ENCODE data around the gene CAMK1D. TPM values are rescaled to one million over a fixed set of nuclear protein-coding genes. Genes with fewer than 3 reads are reported as not detected.
A peak's percentile ranks its signal among the peaks of the same experiment; 100 is the strongest.

The CAMK1D gene
- total RNA-seq, 8 experiments from 2014 or later = 1.9 to 15.8 (median 7.4) TPM

- Histone ChIP-seq H3K4me1 (replicated peaks in 1 of 2) (peaks cover 2 to 4% of the 10 kb centered on the region in 2 donors), H3K4me3 (no peak overlapping the region), H3K27ac (no peak overlapping the region)
- in situ Hi-C loops (cut with MboI; ENCODE audit: low pct_unique_long_range_greater_than_20kb in 2 of 9, low sequenced_read_pairs in 9 of 9, unreplicated experiment in 9 of 9) = no loop called here
- ATAC-seq (replicated peaks in 6 of 8) = no peak
- 20 to 100% methylated on average over 1 of the region's 2 CpGs; no CpG with 5 or more reads in 8 of the 10 experiments for WGBS, 10 experiments
Observed at GRCh38 chr10:12401466-12401865, 52.1 kb downstream of the CAMK1D start.

- in situ Hi-C loops (cut with MboI; ENCODE audit: low pct_unique_long_range_greater_than_20kb in 2 of 9, low sequenced_read_pairs in 9 of 9, unreplicated experiment in 9 of 9) = no loop called here
- WGBS, 10 experiments = 48 to 100% (median 88%) methylated on average over 2 to 9 of the region's 9 CpGs; no CpG with 5 or more reads in 2 of the 10 experiments
- H3K4me1 ChIP-seq (replicated peaks in 1 of 2) = no peaks in the 10 kb centered on the region
Observed at GRCh38 chr10:12403119-12403518, 53.8 kb downstream of the CAMK1D start.

DNA sequence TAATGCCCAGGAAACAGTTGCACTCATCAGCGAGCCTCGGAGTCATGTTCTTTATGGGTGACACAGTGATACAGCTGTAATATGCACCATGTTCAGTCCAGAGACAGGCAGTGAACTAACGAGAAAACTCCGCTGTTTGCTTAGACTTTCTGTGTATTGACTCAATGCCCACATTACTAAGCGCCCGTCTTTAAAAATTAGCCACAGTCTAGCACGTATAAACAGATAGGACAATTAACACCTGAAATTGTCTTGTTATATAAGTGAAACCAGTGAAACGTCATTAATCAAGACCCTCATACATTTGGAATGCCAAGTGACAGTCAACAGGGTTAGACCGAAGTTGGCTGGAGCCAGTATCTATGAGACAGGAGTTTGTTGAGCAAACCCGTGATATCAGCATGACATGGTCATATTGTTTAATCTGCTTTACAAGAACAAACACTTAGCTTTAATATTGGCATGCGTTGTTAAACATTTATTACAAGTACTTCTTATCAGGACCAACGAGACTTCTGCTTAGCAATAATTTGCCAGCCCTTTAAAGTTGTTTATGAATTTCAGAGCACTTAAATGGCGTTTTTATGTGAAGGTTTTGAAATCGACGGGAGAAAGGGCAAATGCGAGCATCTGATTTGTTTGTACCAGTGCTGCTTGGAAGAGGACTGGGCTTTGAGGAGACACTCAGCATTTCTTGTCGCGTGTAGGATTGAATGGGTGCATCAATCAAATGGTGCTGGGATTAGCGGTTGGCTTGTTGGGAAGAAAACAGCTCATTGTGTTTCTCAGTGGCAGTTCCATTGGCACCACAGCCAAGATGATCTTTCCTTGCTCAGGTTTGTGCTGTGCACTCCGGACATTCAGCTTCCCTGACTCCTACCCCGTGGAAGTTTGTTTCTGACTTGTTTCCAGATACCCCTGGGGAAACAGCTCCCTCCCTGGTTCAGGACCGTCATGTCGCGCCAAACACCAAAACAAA, 56.3 kb downstream of the CAMK1D start:
- in situ Hi-C loops (cut with MboI; ENCODE audit: low pct_unique_long_range_greater_than_20kb in 2 of 9, low sequenced_read_pairs in 9 of 9, unreplicated experiment in 9 of 9) = no loop called here
- Histone ChIP-seq H3K4me3 (no peak overlapping the region), H3K4me1 (replicated peaks in 1 of 2) (no peaks in the 10 kb centered on the region), H3K27ac (no peak overlapping the region)
- peak in 2 of 8 experiments; percentile 57 to 90 for ATAC-seq (replicated peaks in 6 of 8)
- 68 to 94% (median 83%) methylated on average over 2 to 24 of the region's 24 CpGs; no CpG with 5 or more reads in 1 of the 10 experiments for WGBS, 10 experiments

More at GRCh38 chr10:12403119-12403518, 53.8 kb downstream of the CAMK1D start:
- ATAC-seq (replicated peaks in 6 of 8) = no peak
- Histone ChIP-seq H3K4me3 (no peak overlapping the region), H3K27ac (no peak overlapping the region)

- in situ Hi-C loops (cut with MboI; ENCODE audit: low pct_unique_long_range_greater_than_20kb in 2 of 9, low sequenced_read_pairs in 9 of 9, unreplicated experiment in 9 of 9) = no loop called here
- 85 to 100% (median 97%) methylated on average over 2 to 9 of the region's 9 CpGs; no CpG with 5 or more reads in 3 of the 10 experiments for WGBS, 10 experiments
- ATAC-seq (replicated peaks in 6 of 8) = no peak
- Histone ChIP-seq H3K4me3 (no peak overlapping the region), H3K27ac (no peak overlapping the region), H3K4me1 (replicated peaks in 1 of 2) (no peaks in the 10 kb centered on the region)
Observed at GRCh38 chr10:12406764-12407400, 57.5 kb downstream of the CAMK1D start.

GRCh38 chr10:12408472-12408871, 59.1 kb downstream of the CAMK1D start:
- WGBS, 10 experiments = 83 to 100% (median 94%) methylated on average over 1 to 7 of the region's 8 CpGs; no CpG with 5 or more reads in 2 of the 10 experiments

DNA sequence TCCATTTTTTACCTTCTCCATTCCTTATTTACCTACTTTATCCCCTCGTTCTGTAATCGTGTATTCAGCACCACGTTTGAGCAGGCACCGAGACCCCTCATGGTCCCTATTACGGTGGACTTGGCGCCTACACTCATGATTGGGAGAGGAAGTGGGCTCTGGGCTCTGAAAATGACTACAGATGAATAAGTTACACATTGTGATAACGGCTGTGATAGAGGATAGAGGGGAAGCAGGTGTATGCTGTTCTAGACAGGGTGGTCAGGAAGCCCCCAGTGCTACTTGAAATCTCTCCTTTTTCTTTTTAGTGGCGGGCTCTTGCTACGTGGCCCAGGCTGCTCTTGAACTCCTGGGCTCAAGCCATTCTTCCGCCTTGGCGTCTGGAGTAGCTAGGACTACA, 59.8 kb downstream of the CAMK1D start:
- in situ Hi-C loops (cut with MboI; ENCODE audit: low pct_unique_long_range_greater_than_20kb in 2 of 9, low sequenced_read_pairs in 9 of 9, unreplicated experiment in 9 of 9) = no loop called here
- WGBS, 10 experiments = 73 to 100% (median 88%) methylated on average over 2 to 11 of the region's 11 CpGs; no CpG with 5 or more reads in 1 of the 10 experiments
- Histone ChIP-seq H3K27ac (no peak overlapping the region), H3K4me3 (no peak overlapping the region), H3K4me1 (replicated peaks in 1 of 2) (no peaks in the 10 kb centered on the region)
- ATAC-seq (replicated peaks in 6 of 8) = no peak

More at GRCh38 chr10:12408472-12408871, 59.1 kb downstream of the CAMK1D start:
- no peak for ATAC-seq (replicated peaks in 6 of 8)
- no peaks in the 10 kb centered on the region for H3K4me1 ChIP-seq (replicated peaks in 1 of 2)
- no peak overlapping the region for H3K4me3 ChIP-seq
- in situ Hi-C loops (cut with MboI; ENCODE audit: low pct_unique_long_range_greater_than_20kb in 2 of 9, low sequenced_read_pairs in 9 of 9, unreplicated experiment in 9 of 9) = no loop called here
- H3K27ac ChIP-seq = no peak overlapping the region

DNA sequence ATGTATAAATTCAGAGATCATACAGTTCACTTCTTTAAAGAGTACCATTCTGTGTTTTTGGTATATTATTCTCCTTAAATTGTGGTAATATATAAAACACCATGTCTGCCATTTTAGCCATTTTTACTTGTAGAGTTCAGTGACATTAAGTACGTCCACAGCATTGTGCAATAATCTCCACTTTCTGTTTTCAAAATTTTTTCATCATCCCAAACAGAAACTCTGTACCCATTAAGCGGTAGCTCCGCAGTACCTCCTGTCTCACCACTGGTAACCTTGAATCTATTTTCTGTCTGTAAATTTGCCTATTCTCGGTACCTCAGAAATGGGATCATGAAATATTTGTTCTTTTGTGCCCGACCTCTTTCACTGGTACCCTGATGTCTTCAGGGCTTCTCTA, 60.3 kb downstream of the CAMK1D start:
- no peak overlapping the region for H3K4me3 ChIP-seq
- no peaks in the 10 kb centered on the region for H3K4me1 ChIP-seq (replicated peaks in 1 of 2)
- in situ Hi-C loops (cut with MboI; ENCODE audit: low pct_unique_long_range_greater_than_20kb in 2 of 9, low sequenced_read_pairs in 9 of 9, unreplicated experiment in 9 of 9) = no loop called here
- H3K27ac ChIP-seq = no peak overlapping the region
- 83 to 100% (median 95%) methylated on average over 1 to 5 of the region's 5 CpGs for WGBS, 10 experiments
- no peak for ATAC-seq (replicated peaks in 6 of 8)

DNA sequence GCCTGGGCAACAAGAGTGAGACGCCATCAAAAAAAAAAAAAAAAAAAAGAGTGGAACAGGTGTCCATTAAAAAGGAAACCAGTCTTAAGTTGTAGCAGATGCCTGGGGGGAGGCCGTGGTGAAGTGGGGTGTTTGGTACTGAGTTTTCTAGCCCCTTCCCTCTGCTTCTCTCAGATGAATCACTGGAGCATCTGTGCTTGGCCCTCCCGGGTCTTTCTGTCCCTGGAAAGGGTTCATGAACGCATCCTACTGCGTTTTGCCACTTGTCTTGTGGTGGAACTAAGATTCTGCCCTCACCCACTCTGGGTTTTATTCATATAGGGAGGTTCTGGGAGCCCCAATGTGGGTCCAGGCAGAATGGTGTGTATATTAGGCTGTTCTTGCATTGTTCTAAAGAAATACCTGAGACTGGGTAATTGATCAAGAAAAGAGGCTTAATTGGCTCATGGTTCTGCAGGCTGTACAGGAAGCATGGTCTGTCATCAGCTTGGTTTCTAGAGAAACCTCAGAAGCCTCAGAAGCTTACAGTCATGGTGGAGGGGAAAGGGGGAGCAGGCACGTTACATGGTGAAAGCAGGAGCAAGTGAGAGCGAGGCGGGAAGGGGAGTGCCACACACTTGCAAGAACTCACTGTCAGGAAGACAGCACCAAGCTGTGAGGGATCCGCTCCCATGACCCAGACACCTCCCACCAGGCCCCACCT, 63.5 kb downstream of the CAMK1D start:
- Histone ChIP-seq H3K27ac (no peak overlapping the region), H3K4me1 (replicated peaks in 1 of 2) (no peaks in the 10 kb centered on the region), H3K4me3 (no peak overlapping the region)
- 75 to 97% (median 82%) methylated on average over 1 to 6 of the region's 9 CpGs; no CpG with 5 or more reads in 2 of the 10 experiments for WGBS, 10 experiments
- ATAC-seq (replicated peaks in 6 of 8) = no peak
- in situ Hi-C loops (cut with MboI; ENCODE audit: low pct_unique_long_range_greater_than_20kb in 2 of 9, low sequenced_read_pairs in 9 of 9, unreplicated experiment in 9 of 9) = no loop called here

- H3K4me1 ChIP-seq (replicated peaks in 1 of 2) = no peaks in the 10 kb centered on the region
- no peak for ATAC-seq (replicated peaks in 6 of 8)
- no peak overlapping the region for H3K4me3 ChIP-seq
- in situ Hi-C loops (cut with MboI; ENCODE audit: low pct_unique_long_range_greater_than_20kb in 2 of 9, low sequenced_read_pairs in 9 of 9, unreplicated experiment in 9 of 9) = no loop called here
- WGBS, 10 experiments = 83 to 100% methylated on average over 1 of the region's 1 CpG; no CpG with 5 or more reads in 8 of the 10 experiments
- no peak overlapping the region for H3K27ac ChIP-seq
Observed at GRCh38 chr10:12413369-12413711, 64.0 kb downstream of the CAMK1D start.

- ATAC-seq (replicated peaks in 6 of 8) = peak in 3 of 8 experiments; percentile 6 to 46 (median 15)
- in situ Hi-C loops (cut with MboI; ENCODE audit: low pct_unique_long_range_greater_than_20kb in 2 of 9, low sequenced_read_pairs in 9 of 9, unreplicated experiment in 9 of 9) = no loop called here
- WGBS, 10 experiments = 3 to 96% (median 86%) methylated on average over 3 to 9 of the region's 9 CpGs
- H3K27ac ChIP-seq = no peak overlapping the region
- no peak overlapping the region for H3K4me3 ChIP-seq
- H3K4me1 ChIP-seq (replicated peaks in 1 of 2) = no peaks in the 10 kb centered on the region
Observed at GRCh38 chr10:12414278-12414989, 65.1 kb downstream of the CAMK1D start.

DNA sequence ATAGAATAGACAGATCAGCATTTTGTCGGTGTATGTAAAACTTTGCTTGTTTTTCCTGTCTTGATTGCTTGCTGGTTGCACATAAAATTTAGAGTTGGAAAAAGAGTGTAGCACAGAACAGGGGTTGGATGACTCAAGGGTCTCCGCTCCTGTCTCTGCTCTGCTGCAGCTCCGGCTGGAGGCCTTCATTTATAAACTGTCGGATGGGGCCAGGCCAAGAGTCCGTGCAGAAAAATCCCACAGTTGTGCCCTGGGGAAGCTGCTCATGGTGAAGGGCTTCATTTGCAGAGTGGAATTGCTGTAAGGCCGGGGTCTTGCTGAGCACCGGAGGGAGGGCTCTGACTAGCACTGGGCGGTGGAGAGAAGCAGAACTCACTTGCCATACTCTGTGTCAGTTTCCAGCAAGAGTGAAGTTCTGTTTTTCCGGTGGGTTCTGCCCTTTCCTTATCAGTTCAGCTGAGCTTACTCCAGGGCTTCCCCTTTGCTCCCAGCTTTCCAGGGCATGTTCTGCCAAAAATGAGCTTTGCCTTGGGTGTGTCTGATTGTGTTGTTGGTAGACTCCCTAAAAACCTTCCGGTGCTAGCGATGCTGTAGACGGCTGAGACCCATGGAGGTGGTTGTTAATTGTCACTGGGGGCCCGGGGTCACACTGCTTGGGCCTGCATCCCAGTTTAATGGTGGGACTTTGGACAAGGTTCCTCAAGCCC, 67.2 kb downstream of the CAMK1D start:
- peak in 2 of 8 experiments; percentile 45 to 88 for ATAC-seq (replicated peaks in 6 of 8)
- H3K4me1 ChIP-seq (replicated peaks in 1 of 2) = no peaks in the 10 kb centered on the region
- no peak overlapping the region for H3K27ac ChIP-seq
- in situ Hi-C loops (cut with MboI; ENCODE audit: low pct_unique_long_range_greater_than_20kb in 2 of 9, low sequenced_read_pairs in 9 of 9, unreplicated experiment in 9 of 9) = no loop called here
- 3 to 100% (median 55%) methylated on average over 1 to 9 of the region's 13 CpGs; no CpG with 5 or more reads in 2 of the 10 experiments for WGBS, 10 experiments
- no peak overlapping the region for H3K4me3 ChIP-seq

DNA sequence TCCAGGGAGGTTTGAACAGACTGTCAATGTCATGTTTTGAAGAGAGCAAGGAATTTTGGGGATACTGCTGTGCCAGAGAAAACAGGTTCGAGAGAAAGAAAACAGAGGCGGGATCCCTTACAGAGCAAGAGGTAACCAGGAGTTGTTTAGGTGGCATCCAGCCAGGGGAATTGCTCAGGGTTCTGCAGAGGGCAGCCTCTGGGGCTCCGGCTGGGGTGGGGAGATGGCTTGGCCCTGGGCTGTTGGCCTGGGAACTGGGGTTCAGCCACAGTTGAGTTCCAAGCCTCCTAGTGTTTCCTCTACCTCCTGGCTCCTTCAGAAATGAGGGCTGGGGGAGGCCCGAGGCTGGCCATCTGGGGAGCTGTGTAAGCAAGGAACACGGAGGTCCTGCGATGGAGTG, 68.0 kb downstream of the CAMK1D start:
- no peaks in the 10 kb centered on the region for H3K4me1 ChIP-seq (replicated peaks in 1 of 2)
- no peak overlapping the region for H3K4me3 ChIP-seq
- in situ Hi-C loops (cut with MboI; ENCODE audit: low pct_unique_long_range_greater_than_20kb in 2 of 9, low sequenced_read_pairs in 9 of 9, unreplicated experiment in 9 of 9) = no loop called here
- ATAC-seq (replicated peaks in 6 of 8) = no peak
- no peak overlapping the region for H3K27ac ChIP-seq
- 50 to 100% (median 68%) methylated on average over 1 to 4 of the region's 6 CpGs; no CpG with 5 or more reads in 5 of the 10 experiments for WGBS, 10 experiments

Data from motor neuron (in vitro differentiated cells).